GM18517 (cell line): ENCODE data around the gene GLT6D1.

Source experiments
- ATAC-seq: cut with Tn5 transposase; IDR thresholded peaks from one replicate; pipeline ENCODE4 v1.9.1; 2021; ENCODE audit warnings: mild to moderate bottlenecking, moderate library complexity; ENCODE audit not compliant: unreplicated experiment

The GLT6D1 gene

GRCh38 chr9:135632841-135633240 is 6.5 kb downstream of the GLT6D1 start:
- ATAC-seq = no peak

GRCh38 chr9:135624282-135624681 is 15.1 kb downstream of the GLT6D1 start:
- no peak for ATAC-seq

GRCh38 chr9:135622415-135623020 is 16.8 kb downstream of the GLT6D1 start:
- no peak for ATAC-seq

- ATAC-seq = no peak
Observed at GRCh38 chr9:135620558-135620957, 18.8 kb downstream of the GLT6D1 start.

- no peak for ATAC-seq
Observed at GRCh38 chr9:135619599-135619886, 19.8 kb downstream of the GLT6D1 start.

GRCh38 chr9:135618866-135619598 is 20.3 kb downstream of the GLT6D1 start:
- no peak for ATAC-seq

GRCh38 chr9:135617991-135618411 is 21.3 kb downstream of the GLT6D1 start:
- ATAC-seq = no peak

GRCh38 chr9:135617538-135617900 is 21.8 kb downstream of the GLT6D1 start:
- no peak for ATAC-seq

- no peak for ATAC-seq
Observed at GRCh38 chr9:135616619-135617537, 22.5 kb downstream of the GLT6D1 start.

- ATAC-seq = no peak
Observed at GRCh38 chr9:135615666-135616618, 23.4 kb downstream of the GLT6D1 start.

- ATAC-seq = no peak
Observed at GRCh38 chr9:135614821-135615665, 24.3 kb downstream of the GLT6D1 start.

- ATAC-seq = no peak
Observed at GRCh38 chr9:135613946-135614805, 25.2 kb downstream of the GLT6D1 start.

GRCh38 chr9:135612981-135613910 is 26.1 kb downstream of the GLT6D1 start:
- no peak for ATAC-seq

- no peak for ATAC-seq
Observed at GRCh38 chr9:135612437-135612836, 26.9 kb downstream of the GLT6D1 start.

- ATAC-seq = no peak
Observed at GRCh38 chr9:135611875-135612209, 27.5 kb downstream of the GLT6D1 start.

- no peak for ATAC-seq
Observed at GRCh38 chr9:135611142-135611874, 28.0 kb downstream of the GLT6D1 start.
